Inflammatory macrophage treated with lipopolysaccharide for 4 hours (primary cell): ENCODE measurements around the gene SPON2.

Experiments used
- DNase-seq: peaks from one replicate; pipeline ENCODE4 v3.0.0-alpha.2; 2020

Gene SPON2

DNA sequence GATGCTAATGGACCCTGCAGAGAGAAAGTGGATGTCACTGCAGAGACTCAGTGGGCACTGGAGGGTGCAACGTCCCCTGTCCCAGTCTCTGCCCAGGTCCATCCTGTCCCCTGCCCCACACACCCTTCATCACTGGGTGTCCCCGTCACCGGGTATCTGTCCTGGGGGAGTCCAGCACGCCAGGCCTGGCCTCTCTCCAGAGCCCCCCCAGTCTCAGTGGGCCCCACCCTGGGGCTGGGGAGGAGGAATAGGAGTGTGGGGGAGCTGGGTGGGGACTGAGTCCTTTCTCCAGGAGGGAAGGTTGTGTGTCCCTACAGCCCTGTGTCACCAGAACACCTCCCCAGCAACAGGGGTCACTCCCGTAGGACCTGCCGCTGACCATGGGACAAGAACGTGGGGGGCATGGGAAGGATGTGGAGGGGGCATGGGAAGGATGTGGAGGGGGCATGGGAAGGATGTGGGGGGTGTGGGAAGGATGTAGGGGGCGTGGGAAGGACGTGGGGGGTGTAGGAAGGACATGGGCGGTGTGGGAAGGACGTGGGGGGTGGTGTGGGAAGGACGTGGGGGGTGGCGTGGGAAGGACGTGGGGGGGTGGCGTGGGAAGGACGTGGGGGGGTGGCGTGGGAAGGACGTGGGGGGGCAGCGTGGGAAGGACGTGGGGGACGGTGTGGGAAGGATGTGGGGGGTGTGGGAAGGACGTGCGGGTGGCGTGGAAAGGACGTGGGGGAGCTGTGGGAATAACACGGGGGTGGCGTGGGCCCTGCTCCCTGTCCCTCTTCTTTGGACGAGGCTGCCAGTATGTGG lies 21.0 kb upstream of the SPON2 start:
- no peak for DNase-seq

DNA sequence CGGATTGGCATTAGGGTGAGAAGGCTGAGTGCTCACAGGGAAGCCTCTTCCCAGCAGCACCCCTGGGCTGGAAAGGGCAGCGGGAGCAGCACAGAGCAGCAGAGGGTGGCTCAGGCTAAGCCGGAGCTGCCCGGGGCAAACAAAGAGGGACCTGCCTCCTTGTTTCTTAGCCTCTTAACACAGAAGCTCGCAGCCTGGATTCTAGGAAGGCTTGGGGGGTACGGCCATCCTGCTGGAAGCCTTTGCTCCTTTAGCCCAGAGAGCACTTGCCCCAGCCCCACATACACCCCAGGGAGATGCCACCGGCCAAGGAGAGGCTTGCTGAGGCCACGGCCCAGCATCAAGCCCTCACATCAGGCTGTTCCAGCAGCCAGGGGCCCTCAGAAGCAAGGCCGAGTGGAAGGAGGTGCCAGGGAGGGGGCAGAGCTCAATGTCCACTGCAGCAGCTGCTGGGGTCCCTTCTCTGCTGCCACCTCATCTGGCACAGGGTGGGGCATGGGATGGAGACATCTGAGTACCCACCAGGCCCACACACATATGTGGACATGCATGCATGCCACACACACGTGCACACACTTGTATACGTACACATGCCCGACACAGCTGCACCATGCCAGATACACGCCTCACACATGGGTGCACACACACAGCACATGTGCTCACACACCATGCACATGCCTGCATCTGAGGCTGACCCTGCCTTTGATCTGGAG lies 20.3 kb upstream of the SPON2 start:
- DNase-seq: no peak

GRCh38 chr4:1192091-1192492 lies 19.7 kb upstream of the SPON2 start:
- DNase-seq: no peak

DNA sequence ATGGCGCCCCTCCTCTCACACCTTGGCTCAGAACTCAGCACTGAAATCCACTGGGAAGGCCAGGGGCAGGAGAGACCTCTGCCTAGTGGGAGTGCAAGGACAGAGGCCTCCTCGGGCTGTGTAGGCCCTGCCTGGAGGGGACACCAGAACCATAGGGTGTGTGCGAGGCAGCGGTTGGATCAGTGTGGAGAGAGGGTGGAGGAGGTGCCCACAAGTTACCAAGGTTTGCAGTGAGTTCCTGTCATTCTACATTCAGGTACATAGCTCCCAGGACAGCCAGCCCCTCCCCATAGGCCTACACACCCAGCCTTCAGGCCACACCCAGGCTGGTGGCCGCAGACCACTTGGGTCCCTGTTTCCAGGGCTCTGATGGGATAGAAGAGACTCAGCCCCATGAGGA lies 19.2 kb upstream of the SPON2 start:
- DNase-seq: no peak

- peak; percentile 56 for DNase-seq
These were observed 14.8 kb upstream of the SPON2 start for GRCh38 chr4:1187182-1187581.

DNA sequence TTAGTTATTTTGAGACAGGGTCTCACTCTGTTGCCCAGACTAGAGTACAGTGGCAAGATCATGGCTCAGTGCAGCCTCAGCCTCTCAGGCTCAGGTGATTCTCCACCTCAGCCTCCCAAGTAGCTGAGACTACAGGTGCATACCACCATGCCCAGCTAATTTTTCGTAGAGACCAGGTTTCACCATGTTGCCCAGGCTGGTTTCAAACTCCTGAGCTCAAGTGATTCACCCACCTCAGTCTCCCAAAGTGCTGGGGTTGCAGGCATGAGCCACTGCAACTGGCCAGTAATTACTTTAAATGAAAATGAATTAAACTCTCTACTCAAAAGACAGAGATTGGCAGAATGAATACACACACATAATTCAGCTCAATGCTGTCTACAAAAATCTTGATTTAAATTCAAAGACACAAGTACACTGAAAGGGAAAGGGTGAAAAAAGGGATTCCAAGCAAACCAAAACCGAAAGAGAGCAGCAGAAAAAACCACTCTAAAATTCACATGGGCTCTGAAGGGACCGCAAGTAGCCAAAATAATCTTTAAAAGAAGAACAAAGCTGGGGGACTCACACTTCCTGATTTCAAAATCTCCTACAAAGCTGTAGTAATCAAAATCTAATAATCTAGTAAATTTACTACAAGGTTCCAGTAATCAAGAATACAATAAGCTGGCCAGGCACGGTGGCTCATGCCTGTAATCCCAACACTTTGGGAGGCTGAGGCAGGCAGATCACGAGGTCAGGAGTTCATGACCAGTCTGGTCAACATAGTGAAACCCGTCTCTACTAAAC lies 11.8 kb upstream of the SPON2 start:
- peak; percentile 87 for DNase-seq

- DNase-seq: no peak
These were observed 9.9 kb upstream of the SPON2 start for GRCh38 chr4:1182313-1182712.

DNA sequence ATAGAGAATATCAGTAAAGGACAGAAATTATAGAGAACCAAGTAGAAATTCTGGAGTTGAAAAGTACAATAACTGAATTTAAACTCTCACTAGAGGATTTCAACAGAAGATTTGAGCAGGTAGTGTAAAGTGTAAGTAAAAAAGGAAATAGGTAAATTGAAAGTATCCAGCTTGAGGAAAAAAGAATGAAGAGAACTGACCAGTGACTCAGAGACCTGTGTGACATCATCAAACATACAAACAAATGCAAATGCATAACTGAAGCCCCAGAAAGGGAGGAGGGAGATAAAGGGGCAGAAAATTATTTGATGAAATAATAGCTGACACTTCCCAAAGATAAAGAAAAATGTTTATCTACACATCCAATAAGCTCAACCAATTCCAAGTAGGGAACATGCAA lies 8.3 kb upstream of the SPON2 start:
- no peak for DNase-seq

DNA sequence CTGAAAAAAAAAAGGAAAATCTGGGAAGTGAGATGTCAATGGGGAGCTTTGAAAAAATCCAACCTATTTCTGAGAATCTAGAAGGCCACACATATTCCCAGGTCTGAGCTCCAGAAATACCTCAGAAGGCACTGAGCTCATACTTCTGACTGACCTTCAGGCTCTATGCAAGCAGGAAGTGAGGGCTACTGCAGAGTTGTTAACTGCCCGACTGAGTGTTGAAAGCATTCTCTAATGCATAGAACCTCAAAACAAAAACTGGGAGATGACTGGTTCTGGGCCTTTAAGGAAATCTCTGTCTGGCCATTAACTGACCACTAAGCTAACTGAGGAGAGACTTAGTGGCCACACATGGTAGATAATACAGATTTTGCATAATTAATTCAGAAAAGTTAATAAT lies 7.6 kb upstream of the SPON2 start:
- no peak for DNase-seq

GRCh38 chr4:1179089-1179441 lies 6.7 kb upstream of the SPON2 start:
- DNase-seq: no peak

DNA sequence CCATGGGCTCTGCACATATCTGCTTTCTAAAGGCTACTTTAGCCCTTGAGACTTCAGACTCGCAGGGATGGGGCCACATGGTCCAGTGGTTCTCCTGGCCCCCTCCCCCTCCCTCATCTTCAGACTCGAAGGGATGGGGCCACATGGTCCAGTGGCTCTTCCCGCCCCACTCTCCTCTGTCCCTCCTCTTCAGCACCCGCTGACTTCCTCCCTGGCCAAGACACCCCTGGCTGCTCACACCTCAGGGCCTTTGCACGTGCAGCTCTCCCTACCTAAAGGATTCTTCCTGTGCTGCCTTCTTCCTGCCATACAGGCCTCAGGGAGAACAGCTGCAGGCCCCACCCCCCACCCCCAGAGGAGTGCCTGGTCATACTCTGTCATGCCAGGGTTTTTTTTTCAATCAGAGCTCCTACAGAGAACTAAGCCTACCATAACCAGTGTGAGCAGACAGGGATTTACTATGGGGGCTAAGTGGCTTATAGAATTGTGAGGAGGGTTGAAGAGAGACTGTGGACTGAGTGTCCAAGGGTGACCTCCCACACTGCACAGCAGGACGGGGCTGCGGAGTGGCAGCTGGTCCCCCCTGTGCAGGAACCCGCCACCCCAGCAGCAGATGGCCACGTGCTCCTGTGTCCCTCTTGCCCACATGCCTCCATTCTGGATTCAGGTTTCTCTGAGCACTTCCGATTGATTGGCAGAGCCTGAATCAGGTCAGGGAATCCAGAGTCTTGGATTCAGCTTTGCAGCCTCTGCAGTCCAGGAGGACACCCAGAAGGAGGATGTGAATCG lies 6.1 kb upstream of the SPON2 start:
- no peak for DNase-seq

GRCh38 chr4:1177274-1178141 lies 5.1 kb upstream of the SPON2 start:
- no peak for DNase-seq

- no peak for DNase-seq
These were observed 4.3 kb upstream of the SPON2 start for GRCh38 chr4:1176398-1177273.

DNA sequence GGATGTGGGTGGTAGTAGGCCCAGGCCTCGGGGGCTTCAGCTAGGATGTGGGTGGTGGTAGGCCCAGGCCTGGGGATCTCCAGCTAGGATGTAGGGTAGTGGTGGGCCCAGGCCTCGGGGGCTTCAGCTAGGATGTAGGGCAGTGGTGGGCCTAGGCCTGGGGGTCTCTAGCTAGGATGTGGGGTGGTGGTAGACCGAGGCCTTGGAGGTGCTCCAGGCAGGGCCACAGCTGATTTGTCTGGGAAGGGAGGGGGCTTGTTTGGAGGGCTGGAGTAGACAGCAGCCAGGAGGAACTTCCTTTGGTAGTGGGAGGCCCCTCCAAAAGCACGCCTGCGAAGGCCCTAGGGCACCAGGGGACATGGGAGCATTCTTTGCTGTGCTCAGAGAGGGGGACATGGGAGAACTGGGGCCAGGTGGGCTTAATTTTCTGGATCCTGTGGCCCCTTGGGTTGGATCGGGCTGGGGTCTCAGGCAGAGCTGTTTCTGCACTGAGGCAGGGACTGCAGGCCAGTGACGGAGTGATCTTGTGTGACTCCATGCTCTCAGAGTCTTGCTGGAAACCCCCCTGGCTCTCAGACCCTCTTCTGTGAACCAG lies 3.3 kb upstream of the SPON2 start:
- DNase-seq: no peak

GRCh38 chr4:1174941-1175634 lies 2.7 kb upstream of the SPON2 start:
- DNase-seq: no peak

DNA sequence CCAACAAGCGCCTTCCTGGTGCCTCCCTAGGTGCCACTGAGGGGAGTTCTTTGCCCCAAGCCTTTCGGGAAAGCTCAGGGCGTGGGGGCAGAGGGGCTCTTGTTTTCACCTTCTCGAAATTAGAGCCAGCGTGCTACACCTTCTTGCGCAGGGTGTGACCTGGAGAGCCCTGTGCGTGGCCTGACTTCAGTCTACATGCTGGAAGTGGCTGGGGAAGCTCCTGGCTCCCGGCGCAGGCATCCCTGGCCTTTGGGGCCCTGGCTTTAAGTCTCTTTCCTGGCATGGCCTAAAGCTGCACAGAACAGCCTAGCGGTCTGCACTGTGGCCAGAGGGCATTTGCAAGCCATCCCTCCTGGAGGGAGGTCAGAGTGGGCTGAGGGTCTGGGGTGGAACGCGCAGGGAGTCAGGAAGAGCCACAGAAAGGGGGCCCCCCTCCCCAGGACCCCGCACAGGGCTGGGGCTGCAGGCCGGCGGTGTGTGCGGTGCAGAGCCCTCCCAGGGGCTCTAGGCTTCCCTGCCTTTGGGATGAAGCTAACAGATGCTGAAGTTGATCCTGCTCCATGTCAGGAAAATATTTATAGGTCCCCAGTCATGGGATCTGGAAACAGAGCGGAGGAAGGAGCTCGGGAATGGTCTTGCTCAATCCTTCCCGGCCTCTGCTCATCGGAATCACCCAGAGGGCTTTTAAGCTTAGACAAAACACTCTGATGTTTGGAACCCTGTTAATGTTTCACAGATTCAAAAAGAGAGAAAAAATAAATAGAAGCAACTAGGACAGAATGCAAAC lies 781 bp upstream of the SPON2 start:
- no peak for DNase-seq

DNA sequence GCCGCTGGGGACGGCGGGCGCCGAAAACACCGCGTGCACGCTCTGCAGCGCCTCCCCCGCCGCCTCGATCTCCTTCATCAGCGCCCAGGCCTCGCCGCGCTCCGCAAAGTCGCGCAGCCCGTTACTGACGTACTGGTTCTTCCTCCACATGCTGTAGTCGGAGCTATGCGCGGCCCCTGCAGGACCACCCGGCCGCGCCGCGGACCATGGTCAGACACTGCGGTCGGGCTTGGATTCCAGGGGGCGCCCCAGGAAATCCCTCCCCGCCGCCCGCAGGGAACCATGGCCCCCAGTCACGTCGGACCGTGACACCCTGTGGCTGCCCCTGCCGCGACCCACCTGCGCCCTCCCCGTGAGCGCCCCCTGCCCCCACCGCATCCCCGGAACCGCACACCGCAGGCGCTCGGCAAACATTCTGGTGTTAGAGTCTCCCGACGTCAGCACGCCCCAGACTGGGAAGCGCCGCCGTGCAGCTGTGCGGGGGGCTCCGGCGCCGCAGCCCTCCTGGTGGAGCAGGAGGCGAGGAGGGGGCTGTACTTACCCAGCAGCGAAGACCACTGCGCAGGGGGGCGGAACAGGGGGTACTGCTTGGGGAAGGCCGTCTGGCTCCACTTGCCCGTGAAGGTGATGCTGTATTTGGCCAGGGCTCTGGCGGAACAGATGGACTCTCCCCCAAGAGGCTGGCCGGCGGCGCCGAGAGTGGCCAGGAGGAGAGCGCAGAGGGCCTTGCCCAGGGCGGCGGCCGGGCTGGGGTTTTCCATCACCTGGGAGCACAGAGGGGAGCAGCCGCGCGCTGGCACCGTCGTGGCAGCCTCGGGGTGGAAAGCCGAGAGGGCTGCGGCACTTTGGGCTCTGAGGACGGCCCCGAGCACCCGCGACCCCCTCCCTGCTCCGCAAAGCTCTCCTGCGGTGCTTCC lies 814 bp downstream of the SPON2 start:
- DNase-seq: no peak

- no peak for DNase-seq
These were observed 1.4 kb downstream of the SPON2 start for GRCh38 chr4:1170976-1171310.
